Stimulated activated naive CD8-positive, alpha-beta T cell treated with anti-CD3 and anti-CD28 coated beads, Interleukin-15, Interleukin-2, amounts not matched to agents 100 ng/mL and 50 ng/mL, for 24 hours (primary cell): ENCODE data around the gene SAE1.

Experiments
- H3K27ac Mint-ChIP-seq: one replicate; pipeline ENCODE4 v1.8.0; 2021; ENCODE audit warnings: mild to moderate bottlenecking, mixed read lengths
- H3K27me3 Mint-ChIP-seq: one replicate; pipeline ENCODE4 v1.8.0; 2021; ENCODE audit warnings: mixed read lengths
- H3K36me3 Mint-ChIP-seq: one replicate; pipeline ENCODE4 v1.8.0; 2021; ENCODE audit warnings: low read depth, mixed read lengths
- H3K4me1 Mint-ChIP-seq: one replicate; pipeline ENCODE4 v1.8.0; 2021; ENCODE audit warnings: low read depth, mixed read lengths
- H3K4me3 Mint-ChIP-seq: one replicate; pipeline ENCODE4 v1.8.0; 2021; ENCODE audit warnings: mild to moderate bottlenecking, mixed read lengths
- H3K9me3 Mint-ChIP-seq: one replicate; pipeline ENCODE4 v1.8.0; 2021; ENCODE audit warnings: mixed read lengths

The SAE1 gene

GRCh38 chr19:47257411-47258169, 127.0 kb downstream of the SAE1 start:
- no peaks in the 10 kb centered on the region for H3K9me3 Mint-ChIP-seq
- H3K27me3 Mint-ChIP-seq, result no peaks in the 10 kb centered on the region
- H3K4me3 Mint-ChIP-seq, result peak overlapping the region; percentile 87
- peaks cover 24% of the 10 kb centered on the region for H3K4me1 Mint-ChIP-seq
- H3K36me3 Mint-ChIP-seq, result peaks cover 24% of the 10 kb centered on the region
- peak overlapping the region; percentile 90 for H3K27ac Mint-ChIP-seq

- H3K27me3 Mint-ChIP-seq, result no peaks in the 10 kb centered on the region
- peaks cover 24% of the 10 kb centered on the region for H3K36me3 Mint-ChIP-seq
- H3K9me3 Mint-ChIP-seq, result no peaks in the 10 kb centered on the region
- peak overlapping the region; percentile 63 for H3K27ac Mint-ChIP-seq
- H3K4me1 Mint-ChIP-seq, result peaks cover 24% of the 10 kb centered on the region
- peak overlapping the region; percentile 87 for H3K4me3 Mint-ChIP-seq
These were observed 127.8 kb downstream of the SAE1 start for GRCh38 chr19:47258434-47258833.

- no peaks in the 10 kb centered on the region for H3K9me3 Mint-ChIP-seq
These were observed 128.4 kb downstream of the SAE1 start for GRCh38 chr19:47258895-47259555.

More at GRCh38 chr19:47258895-47259555, 128.4 kb downstream of the SAE1 start:
- H3K4me1 Mint-ChIP-seq, result peaks cover 24% of the 10 kb centered on the region
- peak overlapping the region; percentile 64 for H3K4me3 Mint-ChIP-seq
- peak overlapping the region; percentile 63 for H3K27ac Mint-ChIP-seq
- H3K27me3 Mint-ChIP-seq, result no peaks in the 10 kb centered on the region
- peaks cover 25% of the 10 kb centered on the region for H3K36me3 Mint-ChIP-seq
